Colonic mucosa (tissue), 4 donors: ENCODE results near the gene GABRG3. TPM values are rescaled to one million over a fixed set of nuclear protein-coding genes. Genes with fewer than 3 reads are reported as not detected.

Experiments used
- DNase-seq: peaks from one replicate; pipeline ENCODE4 v3.0.0-alpha.2; 2020
- H3K27ac ChIP-seq: fragments of 200-600 bp; one replicate; pipeline ENCODE4 v1.8.0; 2021
- H3K27me3 ChIP-seq: fragments of 200-600 bp; one replicate; pipeline ENCODE4 v1.8.0; 2021
- H3K36me3 ChIP-seq: fragments of 200-600 bp; one replicate; pipeline ENCODE4 v1.8.0; 2021
- H3K4me1 ChIP-seq: fragments of 200-600 bp; one replicate; pipeline ENCODE4 v1.8.0; 2021; ENCODE audit warnings: mild to moderate bottlenecking
- H3K4me3 ChIP-seq: fragments of 200-600 bp; one replicate; pipeline ENCODE4 v1.8.0; 2021
- H3K9ac ChIP-seq, 2 donors: one replicate each; pipeline ENCODE4 v1.7.0; 2013; ENCODE audit warnings: control low read depth in 2 of 2, low read depth in 2 of 2, low read length in 2 of 2
- H3K9me3 ChIP-seq: fragments of 200-600 bp; one replicate; pipeline ENCODE4 v1.8.0; 2021
- intact Hi-C: fragments of 100-400 bp; cut with DNase I; formaldehyde crosslinking; loops from one replicate; pipeline ENCODE4 v1.14.1; 2022
- total RNA-seq, 2 donors: library from RNA; stranded (reverse); fragmentation: NEBNext Ultra II Directional in 1 of 2; extraction: Animal tissue kit (Norgen Biotek cat#: 25700) in 1 of 2; gene quantifications; one replicate each; pipeline ENCODE4 v1.2.1, GENCODE V29; 2021
- TF ChIP-seq, protein P1 (sequence below): fragments of 200-600 bp; IDR thresholded peaks from one replicate; pipeline ENCODE4 v1.8.0; 2022; ENCODE audit warnings: antibody characterized with exemption, mild to moderate bottlenecking
- donor health status: healthy.
- donor health status: DM: no; HTN: no; CAD: no.
- donor health status: DM: no; HTN: no; CAD: no.

Gene GABRG3
- total RNA-seq, 2 donors from 2014 or later = not detected

DNA sequence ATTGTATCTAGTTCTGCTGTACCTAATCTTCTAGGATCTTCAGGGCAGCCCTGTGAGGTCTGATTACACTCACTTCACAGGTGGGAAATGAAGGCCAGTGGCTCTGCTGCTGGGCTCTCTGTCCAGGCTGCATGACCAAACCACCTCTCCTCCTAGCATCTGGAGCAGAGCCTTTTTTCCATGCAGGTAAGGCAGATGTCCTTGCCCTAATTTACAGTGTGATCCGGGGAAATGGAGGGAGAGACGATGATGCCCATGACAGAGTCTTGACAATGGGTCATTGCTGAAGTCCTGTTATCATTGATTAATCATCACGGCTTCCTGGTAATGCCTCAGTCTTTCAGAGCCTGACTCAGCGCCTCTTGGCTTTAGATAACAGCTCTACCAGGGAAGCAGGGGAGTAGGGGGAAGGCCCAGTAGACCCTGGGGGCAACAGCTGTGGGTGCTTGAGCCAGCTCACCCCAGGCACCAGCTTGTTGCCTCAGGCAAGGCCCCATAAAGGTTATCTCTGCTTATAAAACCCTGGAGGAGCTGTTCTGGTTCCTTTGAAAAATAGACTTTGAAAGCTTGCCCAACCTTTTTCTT lies 153.4 kb downstream of the GABRG3 start:
- no peaks in the 10 kb centered on the region for H3K4me1 ChIP-seq
- DNase-seq = no peak
- TF ChIP-seq, protein P1, sequence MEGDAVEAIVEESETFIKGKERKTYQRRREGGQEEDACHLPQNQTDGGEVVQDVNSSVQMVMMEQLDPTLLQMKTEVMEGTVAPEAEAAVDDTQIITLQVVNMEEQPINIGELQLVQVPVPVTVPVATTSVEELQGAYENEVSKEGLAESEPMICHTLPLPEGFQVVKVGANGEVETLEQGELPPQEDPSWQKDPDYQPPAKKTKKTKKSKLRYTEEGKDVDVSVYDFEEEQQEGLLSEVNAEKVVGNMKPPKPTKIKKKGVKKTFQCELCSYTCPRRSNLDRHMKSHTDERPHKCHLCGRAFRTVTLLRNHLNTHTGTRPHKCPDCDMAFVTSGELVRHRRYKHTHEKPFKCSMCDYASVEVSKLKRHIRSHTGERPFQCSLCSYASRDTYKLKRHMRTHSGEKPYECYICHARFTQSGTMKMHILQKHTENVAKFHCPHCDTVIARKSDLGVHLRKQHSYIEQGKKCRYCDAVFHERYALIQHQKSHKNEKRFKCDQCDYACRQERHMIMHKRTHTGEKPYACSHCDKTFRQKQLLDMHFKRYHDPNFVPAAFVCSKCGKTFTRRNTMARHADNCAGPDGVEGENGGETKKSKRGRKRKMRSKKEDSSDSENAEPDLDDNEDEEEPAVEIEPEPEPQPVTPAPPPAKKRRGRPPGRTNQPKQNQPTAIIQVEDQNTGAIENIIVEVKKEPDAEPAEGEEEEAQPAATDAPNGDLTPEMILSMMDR = no peak

DNA sequence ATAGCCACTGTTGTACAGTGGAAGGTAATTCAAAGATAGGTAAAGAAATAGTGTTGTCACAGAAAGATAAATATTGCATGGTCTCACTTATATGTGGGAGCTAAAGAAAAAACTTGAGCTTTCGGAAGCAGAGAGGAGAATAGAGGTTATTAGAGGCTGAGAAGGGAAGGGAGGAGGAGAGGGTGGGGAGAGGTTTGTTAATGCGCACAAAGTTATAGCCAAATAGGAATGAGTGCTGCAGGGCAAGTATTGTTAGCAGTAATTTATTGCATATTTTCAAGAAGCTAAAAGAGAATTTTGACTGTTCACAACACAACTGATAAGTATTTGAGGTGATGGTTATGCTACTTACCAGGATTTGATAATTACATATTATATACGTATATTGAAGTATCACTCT lies 154.2 kb downstream of the GABRG3 start:
- intact Hi-C loops = no loop called here
- H3K9me3 ChIP-seq = no peaks in the 10 kb centered on the region

More for the DNA sequence above, 153.4 kb downstream of the GABRG3 start:
- Histone ChIP-seq H3K27ac (no peak overlapping the region), H3K27me3 (no peaks in the 10 kb centered on the region), H3K9me3 (no peaks in the 10 kb centered on the region), H3K36me3 (no peaks in the 10 kb centered on the region), H3K9ac (no peak overlapping the region), H3K4me3 (no peak overlapping the region)
- intact Hi-C loops = no loop called here

DNA sequence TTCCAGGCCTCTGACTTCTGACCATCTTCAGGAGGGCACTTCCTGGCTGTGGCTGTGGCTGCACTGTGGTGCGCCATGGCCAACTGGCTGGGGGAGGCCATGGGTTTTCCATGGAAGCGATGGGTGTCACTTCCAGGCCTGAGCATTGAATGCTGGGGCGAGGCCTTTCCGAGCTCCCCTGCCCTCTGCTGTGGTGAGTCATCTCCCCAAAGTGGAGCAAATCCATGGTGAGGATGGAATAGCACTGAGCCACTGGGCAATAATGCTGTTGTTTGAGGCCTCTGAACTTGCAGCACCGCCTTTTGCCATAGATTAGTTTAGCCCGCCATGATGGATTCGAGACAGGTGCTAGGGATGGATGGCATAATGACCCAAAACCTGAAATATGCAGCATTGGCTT lies 155.5 kb downstream of the GABRG3 start:
- Histone ChIP-seq H3K9ac (no peak overlapping the region), H3K4me3 (no peak overlapping the region), H3K27ac (no peak overlapping the region), H3K36me3 (no peaks in the 10 kb centered on the region), H3K4me1 (no peaks in the 10 kb centered on the region), H3K9me3 (no peaks in the 10 kb centered on the region), H3K27me3 (no peaks in the 10 kb centered on the region)
- intact Hi-C loops = no loop called here
- TF ChIP-seq, protein P1 = no peak
- no peak for DNase-seq

More for the DNA sequence above, 154.2 kb downstream of the GABRG3 start:
- no peak overlapping the region for H3K4me3 ChIP-seq
- H3K9ac ChIP-seq = no peak overlapping the region
- H3K36me3 ChIP-seq = no peaks in the 10 kb centered on the region
- DNase-seq = no peak
- TF ChIP-seq, protein P1 = no peak
- H3K4me1 ChIP-seq = no peaks in the 10 kb centered on the region
- no peaks in the 10 kb centered on the region for H3K27me3 ChIP-seq
- no peak overlapping the region for H3K27ac ChIP-seq

DNA sequence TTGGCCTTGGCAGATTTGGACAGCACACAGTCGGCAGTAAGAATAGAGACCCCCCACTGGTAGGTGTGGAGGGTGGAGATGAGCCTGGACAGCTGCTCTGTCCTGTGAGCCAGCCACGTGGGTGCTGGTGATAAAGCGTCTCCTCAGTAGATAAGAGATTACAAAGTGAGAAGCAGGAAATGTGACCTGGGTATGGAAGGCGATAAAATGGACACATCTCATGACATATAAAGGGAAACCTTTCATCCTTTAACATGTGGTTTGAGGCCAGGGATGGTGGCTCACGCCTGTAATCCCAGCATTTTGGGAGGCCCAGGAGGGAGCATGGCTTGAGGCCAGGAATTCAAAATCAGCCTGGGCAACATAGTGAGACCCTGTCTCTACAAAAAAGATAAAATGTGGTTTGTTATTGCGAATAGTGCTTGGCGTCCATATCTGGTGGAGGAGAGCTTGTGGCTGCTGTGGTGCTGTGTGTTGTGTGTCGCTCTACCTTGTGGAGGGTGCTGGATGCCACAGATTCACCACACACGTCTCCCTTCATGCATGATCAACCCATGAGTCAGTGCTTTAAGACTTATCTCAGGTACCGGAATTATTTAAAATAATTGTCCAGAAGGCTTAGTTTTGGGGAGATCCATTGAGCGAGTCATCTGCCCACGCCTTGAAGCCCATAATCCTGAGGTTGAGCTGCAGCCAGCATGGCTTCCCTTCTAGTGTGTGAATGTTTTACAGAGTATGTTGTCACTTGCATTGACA lies 157.0 kb downstream of the GABRG3 start:
- no peaks in the 10 kb centered on the region for H3K27me3 ChIP-seq
- DNase-seq = no peak
- no peak overlapping the region for H3K9ac ChIP-seq
- no peak overlapping the region for H3K27ac ChIP-seq
- TF ChIP-seq, protein P1 = no peak
- no peaks in the 10 kb centered on the region for H3K4me1 ChIP-seq
- intact Hi-C loops = no loop called here
- no peak overlapping the region for H3K4me3 ChIP-seq
- no peaks in the 10 kb centered on the region for H3K9me3 ChIP-seq
- no peaks in the 10 kb centered on the region for H3K36me3 ChIP-seq

DNA sequence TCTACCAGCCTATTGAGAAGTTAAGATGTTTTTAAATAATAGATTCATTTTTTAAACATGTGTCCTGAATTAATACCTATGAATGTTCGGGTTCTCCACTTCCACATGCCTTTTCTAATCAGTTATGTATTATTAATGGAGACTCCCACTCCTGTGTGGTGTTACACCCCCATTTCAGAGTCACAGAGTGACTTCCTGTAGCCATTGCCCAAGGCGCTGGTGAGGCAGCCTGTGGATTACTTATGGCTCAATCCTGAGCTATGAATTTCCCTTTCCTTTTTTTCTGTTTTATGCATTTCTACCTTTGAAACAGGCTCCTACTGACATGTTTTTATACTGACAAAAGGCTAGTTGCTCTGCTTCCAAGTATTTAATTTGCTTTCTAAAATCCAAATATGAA lies 162.3 kb downstream of the GABRG3 start:
- H3K9me3 ChIP-seq = no peaks in the 10 kb centered on the region
- H3K4me3 ChIP-seq = no peak overlapping the region
- intact Hi-C loops = no loop called here
- H3K27me3 ChIP-seq = no peaks in the 10 kb centered on the region
- DNase-seq = no peak
- H3K9ac ChIP-seq = no peak overlapping the region
- H3K27ac ChIP-seq = no peak overlapping the region
- TF ChIP-seq, protein P1 = no peak
- H3K36me3 ChIP-seq = no peaks in the 10 kb centered on the region
- no peaks in the 10 kb centered on the region for H3K4me1 ChIP-seq
